H1 (cell line): ENCODE results near the gene PSKH1. TPM values are rescaled to one million over a fixed set of nuclear protein-coding genes. Genes with fewer than 3 reads are reported as not detected.

Source experiments
- CBX5 ChIP-seq: fragments of 300-800, 300-1000 bp; sonication (generic); IDR thresholded peaks from 2 replicates; pipeline ENCODE4 v1.7.1; 2016; ENCODE audit warnings: antibody characterized with exemption, low read length, low read depth
- CHD7 ChIP-seq: fragments of 300-600 bp; sonication (generic); IDR thresholded peaks from 2 replicates; pipeline ENCODE4 v1.7.1; 2012; ENCODE audit warnings: low read length, moderate library complexity, mild to moderate bottlenecking, inconsistent platforms; ENCODE audit not compliant: insufficient replicate concordance
- POLR2A ChIP-seq, 2 experiments: IDR thresholded peaks; 1 replicate in 1 of 2; 2 replicates in 1 of 2; pipeline ENCODE4 v1.6.1; 2011; ENCODE audit warnings: low read depth in 2 of 2, low read length in 2 of 2, mild to moderate bottlenecking in 2 of 2; ENCODE audit errors: control extremely low read depth in 1 of 2
- RFX5 ChIP-seq: IDR thresholded peaks from 2 replicates; pipeline ENCODE4 v1.6.1; 2011; ENCODE audit warnings: low read depth, low read length, improper control_type of control experiment, borderline replicate concordance
- RNF2 ChIP-seq: fragments of 200-900, 300-1000 bp; sonication (generic); IDR thresholded peaks from 2 replicates; pipeline ENCODE4 v1.7.1; 2016; ENCODE audit warnings: borderline replicate concordance, low read depth, mild to moderate bottlenecking, antibody characterized with exemption, low read length; ENCODE audit not compliant: poor library complexity, severe bottlenecking; ENCODE audit errors: missing control alignments
- TAF7 ChIP-seq: optimal IDR thresholded peaks from 2 replicates; pipeline ENCODE3; 2011; ENCODE audit warnings: low read depth, mild to moderate bottlenecking, inconsistent platforms, low read length, moderate library complexity, borderline replicate concordance
- polyA plus RNA-seq, 7 experiments: library from polyadenylated mRNA; depleted of rRNA in 3 of 7; stranded (reverse) in 5 of 7; unstranded in 2 of 7; fragments of >200 nt in 5 of 7; fragments of 200-250 nt in 2 of 7; gene quantifications; 1 replicate in 5 of 7; 2 replicates in 1 of 7; 4 replicates in 1 of 7; pipeline versions ENCODE4 v1.2.1 to v1.2.3, GENCODE V29; 2011 to 2013; ENCODE audit warnings: missing spikeins in 2 of 7, mixed read lengths in 2 of 7
- total RNA-seq: library from RNA; stranded (reverse); fragmentation: NEBNext Ultra II Directional; extraction: Animal tissue kit (Norgen Biotek cat#: 25700); gene quantifications from 2 replicates; pipeline ENCODE4 v1.2.1, GENCODE V29; 2021

The PSKH1 gene
- total and polyA plus RNA-seq, 2 of the 8 experiments (the other 6 are each of a cell fraction or from before 2014, with no cell fraction given), result 24.8 to 51.0 TPM

- no peak for TF ChIP-seq RNF2
- no peak for TF ChIP-seq CBX5
- TF ChIP-seq TAF7, result no peak
- no peak for TF ChIP-seq RFX5
- TF ChIP-seq POLR2A (IDR thresholded peaks at IDR 0.05; ENCODE audit: control extremely low read depth in 1 of 2, low read depth in 2 of 2, low read length in 2 of 2), result no peak
- no peak for TF ChIP-seq CHD7
These were observed 21.8 kb upstream of the PSKH1 start (continued) for GRCh38 chr16:67871256-67871655.
